Measurements from ENCODE around the gene HLA-DMA. TPM values are rescaled to one million over a fixed set of nuclear protein-coding genes. Genes with fewer than 3 reads are reported as not detected.

The HLA-DMA gene
- total RNA-seq, 1 experiment from 2014 or later, result 3.0 TPM

GRCh38 chr6:32941214-32941768 is 11.6 kb downstream of the HLA-DMA start:
- Histone ChIP-seq H3K36me3 (ENCODE audit: low read depth, low read length) (no peaks in the 10 kb centered on the region), H3K9me2 (replicated peaks; ENCODE audit: low read length) (no peaks in the 10 kb centered on the region), H3K79me2 (ENCODE audit: low read length) (no peaks in the 10 kb centered on the region), H3K4me3 (ENCODE audit: low read length) (no peak overlapping the region), H3K9ac (ENCODE audit: low read length) (no peak overlapping the region), H3K27me3 (ENCODE audit: low read length) (peaks cover 25% of the 10 kb centered on the region), H4K20me1 (ENCODE audit: low read length) (no peaks in the 10 kb centered on the region), H3K4me1 (ENCODE audit: insufficient read depth, low read length) (peaks cover 3% of the 10 kb centered on the region; the same call in 1 of the 2 replicates), H3F3A (ENCODE audit: low read length, unreplicated experiment) (no peaks in the 10 kb centered on the region), H2AFZ (ENCODE audit: low read length) (peak overlapping the region; percentile 83; the same call in 1 of the 2 replicates), H3K9me3 (ENCODE audit: low read length) (0 out of 2 replicates have a peak, but pooled peaks cover 8% of the 10 kb centered on the region), H3K27ac (ENCODE audit: low read length) (no peak overlapping the region), H3K4me2 (ENCODE audit: low read length) (peak overlapping the region; percentile 81; the same call in 1 of the 2 replicates)
- intact Hi-C loops (cut with micrococcal nuclease), result no loop called here
- ChIA-PET CTCF (interaction anchor here (0.5 to 1.2 kb wide), 3 partner anchors 43 to 103 kb away, joined by 3 to 6 read pairs (median 6); partner anchors contain the start of gene TAP2), POLR2A (ENCODE audit: unreplicated experiment) (no interaction called here)
- no peak for TF ChIP-seq EZH2phosphoT487 (IDR thresholded peaks at IDR 0.05; ENCODE audit: borderline replicate concordance, low read length)
- TF ChIP-seq EZH2 (IDR thresholded peaks at IDR 0.05; ENCODE audit: low read length, unreplicated experiment), result no peak
- no peak for TF ChIP-seq CTCF (conservative IDR thresholded peaks at IDR 0.05; ENCODE audit: low read depth, low read length)
- no TSS peak for BruUV-seq (replicated peaks)
- DNase-seq, result no peak
- ATAC-seq, result no peak

DNA sequence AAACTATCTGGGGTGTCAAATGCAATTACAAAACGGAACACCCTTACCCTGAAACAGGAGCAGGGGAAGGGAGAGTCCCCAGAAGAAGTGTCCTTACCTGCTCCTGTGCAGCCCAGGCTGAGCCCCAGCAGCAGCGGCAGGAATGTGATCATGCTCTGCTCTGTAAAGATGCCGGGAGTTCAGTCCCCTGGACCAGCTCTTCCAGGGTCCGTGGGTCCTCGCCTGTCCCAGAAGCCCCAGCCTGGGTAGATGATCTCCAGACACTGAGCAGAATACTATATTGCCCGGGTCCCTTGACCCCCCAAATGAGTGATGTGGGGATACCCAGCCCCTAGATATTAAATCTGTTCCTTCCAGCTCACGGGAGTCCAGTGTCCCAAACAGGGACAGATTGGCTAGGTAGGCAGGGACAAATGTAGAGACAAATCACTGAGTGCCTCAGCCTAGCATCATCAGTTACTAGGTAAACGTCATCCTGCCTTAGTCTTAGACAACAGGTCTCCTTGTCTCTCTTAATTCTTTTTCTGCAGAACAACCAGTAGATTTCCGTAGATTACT is 12.2 kb downstream of the HLA-DMA start, which contains the start of gene HLA-DMB:
HLA-DMB (minus strand) TSS at position 373 of the 558 bp plus-strand sequence; CDS start at position 152, 221 bp downstream.
- intact Hi-C loops (cut with micrococcal nuclease), result no loop called here
- Histone ChIP-seq H3K4me3 (ENCODE audit: low read length) (peak within 1 kb of the TSS; percentile 57; the same call in 1 of the 2 replicates), H3K79me2 (ENCODE audit: low read length) (no peaks in the 10 kb centered on the region), H3F3A (ENCODE audit: low read length, unreplicated experiment) (no peaks in the 10 kb centered on the region), H3K9me2 (replicated peaks; ENCODE audit: low read length) (no peaks in the 10 kb centered on the region), H3K4me2 (ENCODE audit: low read length) (peak within 1 kb of the TSS; percentile 81), H3K27me3 (ENCODE audit: low read length) (peaks cover 30% of the 10 kb centered on the region), H3K27ac (ENCODE audit: low read length) (no peak within 1 kb of the TSS), H3K9me3 (ENCODE audit: low read length) (0 out of 2 replicates have a peak, but pooled peaks cover 4% of the 10 kb centered on the region), H4K20me1 (ENCODE audit: low read length) (no peaks in the 10 kb centered on the region), H3K4me1 (ENCODE audit: insufficient read depth, low read length) (peaks cover 3% of the 10 kb centered on the region; the same call in 1 of the 2 replicates), H3K36me3 (ENCODE audit: low read depth, low read length) (no peaks in the 10 kb centered on the region), H2AFZ (ENCODE audit: low read length) (peak within 1 kb of the TSS; percentile 83), H3K9ac (ENCODE audit: low read length) (no peak within 1 kb of the TSS)
- POLR2A ChIA-PET (ENCODE audit: unreplicated experiment), result no interaction called here
- CTCF ChIA-PET, result interaction anchor here (1.2 kb wide), 1 partner anchor 44 kb away, joined by 6 read pairs; no protein-coding TSS in a partner anchor
- TF ChIP-seq EZH2 (IDR thresholded peaks at IDR 0.05; ENCODE audit: low read length, unreplicated experiment) (no peak), EZH2phosphoT487 (IDR thresholded peaks at IDR 0.05; ENCODE audit: borderline replicate concordance, low read length) (no peak), CTCF (conservative IDR thresholded peaks at IDR 0.05; ENCODE audit: low read depth, low read length) (no peak)
- DNase-seq (peak; percentile 82), ATAC-seq (peak; percentile 100)
- no TSS peak for BruUV-seq (replicated peaks)

GRCh38 chr6:32938494-32938893 is 14.4 kb downstream of the HLA-DMA start:
- no peak overlapping the region for H3K4me2 ChIP-seq (ENCODE audit: low read length)
- no peaks in the 10 kb centered on the region for H3K36me3 ChIP-seq (ENCODE audit: low read depth, low read length)
- no peak overlapping the region for H3K9ac ChIP-seq (ENCODE audit: low read length)
- no peaks in the 10 kb centered on the region for H3K79me2 ChIP-seq (ENCODE audit: low read length)
- BruUV-seq (replicated peaks), result no TSS peak
- H2AFZ ChIP-seq (ENCODE audit: low read length), result no peak overlapping the region
- H3K4me3 ChIP-seq (ENCODE audit: low read length), result no peak overlapping the region
- no peak for ATAC-seq
- DNase-seq, result no peak
- H3K9me2 ChIP-seq (replicated peaks; ENCODE audit: low read length), result no peaks in the 10 kb centered on the region
- no peaks in the 10 kb centered on the region for H3F3A ChIP-seq (ENCODE audit: low read length, unreplicated experiment)
- TF ChIP-seq EZH2 (IDR thresholded peaks at IDR 0.05; ENCODE audit: low read length, unreplicated experiment) (no peak), CTCF (conservative IDR thresholded peaks at IDR 0.05; ENCODE audit: low read depth, low read length) (no peak), EZH2phosphoT487 (IDR thresholded peaks at IDR 0.05; ENCODE audit: borderline replicate concordance, low read length) (no peak)
- peaks cover 32% of the 10 kb centered on the region for H3K27me3 ChIP-seq (ENCODE audit: low read length)
- H3K27ac ChIP-seq (ENCODE audit: low read length), result no peak overlapping the region
- peaks cover 3% of the 10 kb centered on the region; the same call in 1 of the 2 replicates for H3K4me1 ChIP-seq (ENCODE audit: insufficient read depth, low read length)
- POLR2A ChIA-PET (ENCODE audit: unreplicated experiment), result no interaction called here
- CTCF ChIA-PET, result no interaction called here
- no peaks in the 10 kb centered on the region for H4K20me1 ChIP-seq (ENCODE audit: low read length)
- intact Hi-C loops (cut with micrococcal nuclease), result no loop called here
- no peaks in the 10 kb centered on the region for H3K9me3 ChIP-seq (ENCODE audit: low read length)

Measured in PC-3 (cell line).